HCT116 (cell line): ENCODE measurements around the gene FAM50B. TPM values are rescaled to one million over a fixed set of nuclear protein-coding genes. Genes with fewer than 3 reads are reported as not detected.

Experiments used
- ATAC-seq: fragments of 200-7000 bp; cut with Tn5 transposase; 2 replicates; pipeline ENCODE4 v1.9.1; 2020; ENCODE audit warnings: mild to moderate bottlenecking, moderate library complexity
- BruUV-seq: library from RNA; stranded (reverse); fragments of 400-500 nt; replicated peaks from 2 replicates; lab custom pipeline; 2021; lab: Mats Ljungman, UMichigan
- CTCF ChIA-PET: fragments of 300-600 bp; sonication (Branson Sonifier 250); formaldehyde crosslinking; loops from one replicate; lab custom pipeline; 2021; ENCODE audit warnings: antibody characterized with exemption; lab: Charles Lee
- POLR2A ChIA-PET: fragments of 300-600, 350-600 bp; sonication (Branson Sonifier 250); formaldehyde crosslinking; loops from one replicate; lab custom pipeline; 2021; ENCODE audit warnings: antibody characterized with exemption; lab: Charles Lee
- RAD21 ChIA-PET, 2 experiments: fragments of 300-600 bp; sonication (Branson Sonifier 250); formaldehyde crosslinking; loops; one replicate each; lab custom pipeline; 2023; ENCODE audit warnings: low total read pairs in 2 of 2; ENCODE audit not compliant: uncharacterized antibody in 2 of 2, unreplicated experiment in 2 of 2, low non-redundant PET in 1 of 2; lab: Charles Lee
- DNase-seq: peaks from one replicate; pipeline ENCODE4 v3.0.0-alpha.2; 2010; ENCODE audit warnings: low read depth, low spot score
- H2AFZ ChIP-seq: fragments of 200-600 bp; shearing (Covaris generic), sonication (generic); 2 replicates; pipeline ENCODE4 v1.6.1; 2017; ENCODE audit warnings: low read depth, mixed run types, mixed read lengths, antibody characterized with exemption, low read length; ENCODE audit not compliant: poor library complexity, severe bottlenecking
- H3K27ac ChIP-seq: 2 replicates; pipeline ENCODE4 v1.5.1; 2012; ENCODE audit warnings: low read depth, low read length
- H3K27me3 ChIP-seq: fragments of 200-600 bp; sonication (generic); 2 replicates; pipeline ENCODE4 v1.6.1; 2016; ENCODE audit warnings: mixed run types, low read length, mixed read lengths; ENCODE audit not compliant: insufficient read depth
- H3K36me3 ChIP-seq, 2 experiments: fragments of 200-500 bp in 1 of 2; fragments of 200-600 bp in 1 of 2; sonication (Bioruptor generic) in 1 of 2; sonication (generic) in 1 of 2; 2 replicates each; pipeline versions ENCODE4 v1.5.1 to v1.6.1; 2014 to 2016; ENCODE audit warnings: low read length in 2 of 2, inconsistent platforms in 1 of 2, mixed read lengths in 1 of 2, mixed run types in 1 of 2; ENCODE audit not compliant: insufficient read depth in 2 of 2, control insufficient read depth in 1 of 2
- H3K4me1 ChIP-seq, 2 experiments: fragments of 200-600 bp in 1 of 2; sonication (generic) in 1 of 2; 2 replicates each; pipeline versions ENCODE4 v1.5.1 to v1.6.1; 2012 to 2017; ENCODE audit warnings: low read length in 2 of 2, inconsistent platforms in 1 of 2, mild to moderate bottlenecking in 1 of 2, mixed read lengths in 1 of 2, mixed run types in 1 of 2, moderate library complexity in 1 of 2; ENCODE audit not compliant: insufficient read depth in 2 of 2, control insufficient read depth in 1 of 2
- H3K4me2 ChIP-seq: fragments of 200-600 bp; sonication (generic); 2 replicates; pipeline ENCODE4 v1.6.1; 2017; ENCODE audit warnings: mixed run types, low read length, mixed read lengths
- H3K4me3 ChIP-seq, 2 experiments: fragments of 200-600 bp in 1 of 2; sonication (generic) in 1 of 2; replicated peaks in 1 of 2; 2 replicates each; pipeline ENCODE4 v1.5.1; 2011 to 2016; ENCODE audit warnings: low read length in 2 of 2, control low read depth in 1 of 2, low read depth in 1 of 2, mild to moderate bottlenecking in 1 of 2, mixed read lengths in 1 of 2, mixed run types in 1 of 2
- H3K79me2 ChIP-seq: fragments of 200-600 bp; sonication (generic); 2 replicates; pipeline ENCODE4 v1.6.1; 2017; ENCODE audit warnings: mild to moderate bottlenecking, mixed run types, low read length, moderate library complexity, mixed read lengths; ENCODE audit not compliant: insufficient read depth
- H3K9ac ChIP-seq: fragments of 200-600 bp; sonication (generic); 2 replicates; pipeline ENCODE4 v1.6.1; 2016; ENCODE audit warnings: low read length, mixed read lengths
- H3K9me2 ChIP-seq: fragments of 200-600 bp; sonication (generic), shearing (Covaris generic); 2 replicates; pipeline ENCODE4 v1.6.1; 2017; ENCODE audit warnings: mixed run types, mild to moderate bottlenecking, moderate library complexity; ENCODE audit not compliant: insufficient read depth
- H3K9me3 ChIP-seq, 2 experiments: fragments of 200-500 bp in 1 of 2; fragments of 200-600 bp in 1 of 2; sonication (Bioruptor generic) in 1 of 2; sonication (generic) in 1 of 2; 2 replicates each; pipeline ENCODE4 v1.6.1; 2014 to 2017; ENCODE audit warnings: low read length in 2 of 2, mixed read lengths in 2 of 2, inconsistent platforms in 1 of 2, low read depth in 1 of 2, mild to moderate bottlenecking in 1 of 2, mixed run types in 1 of 2, moderate library complexity in 1 of 2; ENCODE audit not compliant: control insufficient read depth in 1 of 2, insufficient read depth in 1 of 2
- H4K20me1 ChIP-seq: fragments of 200-600 bp; sonication (generic), shearing (Covaris generic); 2 replicates; pipeline ENCODE4 v1.6.1; 2017; ENCODE audit warnings: mixed run types, mild to moderate bottlenecking, moderate library complexity; ENCODE audit not compliant: insufficient read depth
- CBX3 ChIP-seq: IDR thresholded peaks from 2 replicates; pipeline ENCODE4 v1.6.1; 2012; ENCODE audit warnings: low read depth
- CEBPB ChIP-seq: IDR thresholded peaks from 2 replicates; pipeline ENCODE4 v1.6.1; 2012; ENCODE audit warnings: low read depth
- CTCF ChIP-seq, 3 experiments: fragments of 200-600 bp in 1 of 3; sonication (generic) in 1 of 3; IDR thresholded peaks in 2 of 3; conservative IDR thresholded peaks in 1 of 3; 2 replicates each; pipeline ENCODE4 v1.5.1; 2012 to 2017; ENCODE audit warnings: low read depth in 2 of 3, low read length in 2 of 3, antibody characterized with exemption in 1 of 3, borderline replicate concordance in 1 of 3, control low read depth in 1 of 3, mild to moderate bottlenecking in 1 of 3, mixed read lengths in 1 of 3, mixed run types in 1 of 3, moderate library complexity in 1 of 3; ENCODE audit not compliant: insufficient read depth in 1 of 3
- EGR1 ChIP-seq: IDR thresholded peaks from 2 replicates; pipeline ENCODE4 v1.6.1; 2012; ENCODE audit warnings: low read depth
- EZH2 ChIP-seq: fragments of 200-600 bp; sonication (generic); IDR thresholded peaks from 2 replicates; pipeline ENCODE4 v1.6.1; 2017; ENCODE audit warnings: antibody characterized with exemption, mixed run types
- EZH2phosphoT487 ChIP-seq: fragments of 200-600 bp; IDR thresholded peaks from 2 replicates; pipeline ENCODE4 v1.6.1; 2018; ENCODE audit warnings: antibody characterized with exemption, borderline replicate concordance
- FOSL1 ChIP-seq: IDR thresholded peaks from 2 replicates; pipeline ENCODE4 v1.6.1; 2012; ENCODE audit warnings: low read depth
- JUND ChIP-seq: IDR thresholded peaks from 2 replicates; pipeline ENCODE4 v1.6.1; 2012
- POLR2A ChIP-seq: IDR thresholded peaks from 2 replicates; pipeline ENCODE4 v1.7.0; 2011; ENCODE audit warnings: borderline replicate concordance; ENCODE audit not compliant: insufficient read depth, insufficient read length; ENCODE audit errors: extremely low read depth
- POLR2AphosphoS5 ChIP-seq: IDR thresholded peaks from 2 replicates; pipeline ENCODE4 v1.6.1; 2011; ENCODE audit warnings: mild to moderate bottlenecking, low read depth, low read length, moderate library complexity
- RAD21 ChIP-seq: IDR thresholded peaks from 2 replicates; pipeline ENCODE4 v1.6.1; 2012; ENCODE audit warnings: low read depth, mild to moderate bottlenecking
- REST ChIP-seq: IDR thresholded peaks from 2 replicates; pipeline ENCODE4 v1.6.1; 2012; ENCODE audit warnings: low read depth
- SRF ChIP-seq: IDR thresholded peaks from 2 replicates; pipeline ENCODE4 v1.6.1; 2012; ENCODE audit warnings: low read depth
- TCF7L2 ChIP-seq: IDR thresholded peaks from 2 replicates; pipeline ENCODE4 v1.7.0; 2011; ENCODE audit warnings: borderline replicate concordance, inconsistent platforms; ENCODE audit not compliant: insufficient read depth, insufficient read length; ENCODE audit errors: extremely low read depth
- YY1 ChIP-seq: IDR thresholded peaks from 2 replicates; pipeline ENCODE4 v1.6.1; 2011; ENCODE audit warnings: low read length, low read depth, moderate library complexity, mild to moderate bottlenecking; ENCODE audit not compliant: insufficient replicate concordance; ENCODE audit errors: extremely low read depth
- ZFX ChIP-seq: fragments of 450-650 bp; IDR thresholded peaks from 2 replicates; pipeline ENCODE4 v1.6.1; 2017
- intact Hi-C: fragments of 100-400 bp; cut with micrococcal nuclease; formaldehyde crosslinking; loops from 2 replicates; pipeline ENCODE4 v1.10.0; 2022
- total RNA-seq: library from RNA; stranded (reverse); gene quantifications from one replicate; pipeline ENCODE4 v1.2.1, GENCODE V29; 2021; ENCODE audit not compliant: unreplicated experiment
- TF ChIP-seq, protein P1 (sequence below): IDR thresholded peaks from 2 replicates; pipeline ENCODE4 v1.6.1; 2012

FAM50B gene
- total RNA-seq, 1 experiment from 2014 or later = 0.86 TPM

GRCh38 chr6:3852391-3852790 is 3.2 kb downstream of the FAM50B start:
- Histone ChIP-seq H3K4me3 (no peak overlapping the region), H3K79me2 (no peaks in the 10 kb centered on the region), H3K9me3 (no peaks in the 10 kb centered on the region), H2AFZ (no peak overlapping the region), H3K4me2 (no peak overlapping the region), H3K9me2 (no peaks in the 10 kb centered on the region), H3K27ac (no peak overlapping the region), H3K36me3 (no peaks in the 10 kb centered on the region), H4K20me1 (no peaks in the 10 kb centered on the region), H3K9ac (no peak overlapping the region), H3K27me3 (no peaks in the 10 kb centered on the region), H3K4me1 (no peaks in the 10 kb centered on the region; a peak in 1 of 4 replicates)
- ChIA-PET RAD21 (no interaction called here), CTCF (no interaction called here), POLR2A (no interaction called here)
- TF ChIP-seq EGR1 (no peak), TCF7L2 (no peak), CTCF (IDR thresholded peaks at IDR 0.05 in 2 of 3, conservative IDR thresholded peaks at IDR 0.05 in 1 of 3; ENCODE audit: borderline replicate concordance in 1 of 3, insufficient read depth in 1 of 3, low read depth in 2 of 3, low read length in 2 of 3) (no peak), SRF (no peak), REST (no peak), CBX3 (no peak), ZFX (no peak), EZH2phosphoT487 (no peak), EZH2 (no peak), FOSL1 (no peak), JUND (no peak), YY1 (no peak), CEBPB (no peak), POLR2A (no peak), RAD21 (no peak), POLR2AphosphoS5 (no peak)
- TF ChIP-seq, protein P1, sequence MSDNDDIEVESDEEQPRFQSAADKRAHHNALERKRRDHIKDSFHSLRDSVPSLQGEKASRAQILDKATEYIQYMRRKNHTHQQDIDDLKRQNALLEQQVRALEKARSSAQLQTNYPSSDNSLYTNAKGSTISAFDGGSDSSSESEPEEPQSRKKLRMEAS = no peak
- no TSS peak for BruUV-seq
- ATAC-seq = no peak
- DNase-seq = no peak
- intact Hi-C loops = no loop called here
